ENCODE results near the gene PHLDA3. TPM values are rescaled to one million over a fixed set of nuclear protein-coding genes. Genes with fewer than 3 reads are reported as not detected.

Gene PHLDA3
- total RNA-seq, 1 donor from 2014 or later = 1.9 TPM

DNA sequence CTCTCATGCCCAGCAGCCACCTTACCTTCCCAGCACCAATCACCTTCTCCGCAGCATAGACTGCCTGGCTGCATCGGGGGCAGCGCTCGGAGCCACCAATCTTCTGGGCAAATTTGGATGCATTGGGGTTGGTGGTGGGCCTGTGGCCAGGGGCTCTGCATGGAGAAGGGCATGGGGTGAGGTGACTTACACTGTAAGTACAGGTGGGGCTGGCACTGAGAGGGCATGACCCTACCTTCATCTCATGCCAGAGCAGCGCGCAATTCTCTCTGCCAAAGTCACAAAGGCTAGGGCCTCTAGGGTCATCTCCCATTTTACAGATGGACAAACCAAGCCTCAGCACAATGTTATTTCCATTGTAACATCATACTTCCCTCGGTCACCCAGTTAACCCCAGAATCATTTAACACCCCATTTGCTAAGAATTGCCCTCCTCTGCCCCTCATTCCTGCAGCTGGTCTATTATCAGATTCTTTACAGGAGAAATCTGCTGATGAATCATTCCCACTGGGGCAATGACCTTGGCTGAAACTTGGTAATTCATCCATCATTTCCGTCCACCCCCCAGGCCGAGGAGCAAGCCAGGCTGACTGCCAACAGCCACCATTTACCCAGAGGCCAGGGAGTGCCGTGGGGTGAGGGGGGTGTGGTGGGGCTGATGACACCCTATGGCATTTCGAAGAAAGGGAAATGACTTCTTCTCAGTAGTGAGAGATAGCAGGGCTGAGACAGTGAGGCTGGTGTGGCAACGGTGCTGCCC, 20.0 kb upstream of the PHLDA3 start:
- no peak for DNase-seq (ENCODE audit: low spot score)
- H3F3A ChIP-seq (ENCODE audit: low read depth) = no peaks in the 10 kb centered on the region
- no peak overlapping the region for H2AFZ ChIP-seq (replicated peaks)
- H3K4me1 Mint-ChIP-seq = peaks cover 7% of the 10 kb centered on the region
- H3K27ac Mint-ChIP-seq = no peak overlapping the region
- no peak for TF ChIP-seq EZH2 (IDR thresholded peaks at IDR 0.05)
- no peak for TF ChIP-seq EZH2phosphoT487 (IDR thresholded peaks at IDR 0.05)
- TF ChIP-seq CTCF (IDR thresholded peaks at IDR 0.05) = no peak
- H3K27ac ChIP-seq = no peak overlapping the region
- no peak overlapping the region for H3K4me2 ChIP-seq
- H3K9me3 Mint-ChIP-seq = peaks cover 4% of the 10 kb centered on the region
- no peaks in the 10 kb centered on the region for H3K79me2 ChIP-seq (ENCODE audit: low read depth)
- no peak overlapping the region for H3K4me3 ChIP-seq
- H3K36me3 Mint-ChIP-seq = peaks cover 4% of the 10 kb centered on the region
- no peaks in the 10 kb centered on the region for H3K36me3 ChIP-seq
- H3K4me3 Mint-ChIP-seq = no peak overlapping the region
- no peaks in the 10 kb centered on the region for H3K27me3 ChIP-seq
- peaks cover 3% of the 10 kb centered on the region for H3K27me3 Mint-ChIP-seq (ENCODE audit: insufficient read depth, low read depth)
- no peak overlapping the region for H3K9ac ChIP-seq
- H4K20me1 ChIP-seq (ENCODE audit: low read depth) = no peaks in the 10 kb centered on the region
- H3K4me1 ChIP-seq = peaks cover 8% of the 10 kb centered on the region
- H3K9me3 ChIP-seq (ENCODE audit: low read depth) = no peaks in the 10 kb centered on the region

GRCh38 chr1:201487742-201488141, 18.8 kb upstream of the PHLDA3 start:
- no peak overlapping the region for H3K4me2 ChIP-seq
- no peaks in the 10 kb centered on the region for H4K20me1 ChIP-seq (ENCODE audit: low read depth)

DNA sequence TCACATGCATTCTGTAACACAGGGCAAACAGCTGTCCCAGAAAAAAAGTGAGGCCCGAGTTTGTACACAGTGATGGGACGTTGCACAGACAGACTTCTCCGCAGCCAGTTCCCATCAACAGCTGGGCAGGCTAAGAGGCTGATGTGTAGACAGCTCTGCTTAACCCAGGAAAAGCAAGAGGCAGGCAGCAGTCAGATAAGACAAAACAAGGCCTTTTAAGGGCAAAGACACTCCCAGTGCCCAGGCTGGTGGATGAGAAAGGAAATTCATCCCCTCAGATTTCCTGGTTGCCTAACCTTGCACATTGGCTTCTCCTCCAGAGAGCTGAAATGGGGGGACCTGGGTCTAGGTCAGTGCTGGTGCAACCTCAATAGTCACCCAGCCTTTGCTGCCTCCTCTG, 17.2 kb upstream of the PHLDA3 start:
- peaks cover 7% of the 10 kb centered on the region for H3F3A ChIP-seq (ENCODE audit: low read depth)
- H2AFZ ChIP-seq (replicated peaks) = no peak overlapping the region
- peaks cover 6% of the 10 kb centered on the region for H3K4me1 ChIP-seq
- H3K9me3 ChIP-seq (ENCODE audit: low read depth) = no peaks in the 10 kb centered on the region
- Mint-ChIP-seq H3K36me3 (no peaks in the 10 kb centered on the region), H3K9me3 (no peaks in the 10 kb centered on the region), H3K27ac (no peak overlapping the region), H3K27me3 (ENCODE audit: insufficient read depth, low read depth) (peaks cover 9% of the 10 kb centered on the region), H3K4me1 (peaks cover 4% of the 10 kb centered on the region), H3K4me3 (no peak overlapping the region)
- H3K4me2 ChIP-seq = no peak overlapping the region
- H3K27ac ChIP-seq = no peak overlapping the region
- TF ChIP-seq EZH2phosphoT487 (IDR thresholded peaks at IDR 0.05) (no peak), EZH2 (IDR thresholded peaks at IDR 0.05) (no peak), CTCF (IDR thresholded peaks at IDR 0.05) (no peak)
- H4K20me1 ChIP-seq (ENCODE audit: low read depth) = no peaks in the 10 kb centered on the region
- H3K79me2 ChIP-seq (ENCODE audit: low read depth) = no peaks in the 10 kb centered on the region
- H3K9ac ChIP-seq = no peak overlapping the region
- no peak for DNase-seq (ENCODE audit: low spot score)
- H3K27me3 ChIP-seq = peaks cover 8% of the 10 kb centered on the region
- no peaks in the 10 kb centered on the region for H3K36me3 ChIP-seq
- H3K4me3 ChIP-seq = no peak overlapping the region

More at GRCh38 chr1:201487742-201488141, 18.8 kb upstream of the PHLDA3 start:
- Histone ChIP-seq H3K9ac (no peak overlapping the region), H3K79me2 (ENCODE audit: low read depth) (no peaks in the 10 kb centered on the region), H3F3A (ENCODE audit: low read depth) (no peaks in the 10 kb centered on the region), H3K9me3 (ENCODE audit: low read depth) (no peaks in the 10 kb centered on the region), H3K27ac (no peak overlapping the region), H2AFZ (replicated peaks) (no peak overlapping the region), H3K4me1 (peaks cover 6% of the 10 kb centered on the region), H3K27me3 (no peaks in the 10 kb centered on the region), H3K36me3 (no peaks in the 10 kb centered on the region), H3K4me3 (no peak overlapping the region)
- Mint-ChIP-seq H3K36me3 (peaks cover 2% of the 10 kb centered on the region), H3K4me3 (no peak overlapping the region), H3K4me1 (no peaks in the 10 kb centered on the region), H3K9me3 (no peaks in the 10 kb centered on the region), H3K27me3 (ENCODE audit: insufficient read depth, low read depth) (no peaks in the 10 kb centered on the region), H3K27ac (no peak overlapping the region)
- no peak for DNase-seq (ENCODE audit: low spot score)
- no peak for TF ChIP-seq CTCF (IDR thresholded peaks at IDR 0.05)
- TF ChIP-seq EZH2phosphoT487 (IDR thresholded peaks at IDR 0.05) = no peak
- no peak for TF ChIP-seq EZH2 (IDR thresholded peaks at IDR 0.05)

All from neural progenitor cell (in vitro differentiated cells).